GM12878 (cell line): ENCODE results near the gene WHRN. TPM values are rescaled to one million over a fixed set of nuclear protein-coding genes. Genes with fewer than 3 reads are reported as not detected.

Experiments used
- ATAC-seq: fragments of 200-7000 bp; cut with Tn5 transposase; 3 replicates; pipeline ENCODE4 v1.9.1; 2020; ENCODE audit warnings: mild to moderate bottlenecking, moderate library complexity
- BruUV-seq: library from RNA; stranded (reverse); fragments of 400-500 nt; replicated peaks from 2 replicates; lab custom pipeline; 2021; lab: Mats Ljungman, UMichigan
- CTCF ChIA-PET: fragments of 300-600 bp; sonication (Branson Sonifier 250); formaldehyde crosslinking; extraction: SDS; loops from one replicate; lab custom pipeline; 2021; ENCODE audit warnings: inconsistent platforms; lab: Yijun Ruan, JAX
- POLR2A ChIA-PET: fragments of 350-600 bp; formaldehyde crosslinking; extraction: SDS; loops from one replicate; lab custom pipeline; 2021; ENCODE audit warnings: inconsistent platforms; lab: Charles Lee
- RAD21 ChIA-PET: fragments of 300-600 bp; sonication (Branson Sonifier 250); formaldehyde crosslinking; loops from one replicate; lab custom pipeline; 2023; ENCODE audit warnings: antibody characterized with exemption; ENCODE audit not compliant: unreplicated experiment; lab: Charles Lee
- SMC1A ChIA-PET: fragments of 300-600 bp; sonication (Branson Sonifier 250); formaldehyde crosslinking; loops from one replicate; lab custom pipeline; 2023; ENCODE audit not compliant: unreplicated experiment, uncharacterized antibody; lab: Charles Lee
- DNase-seq: peaks from one replicate; pipeline ENCODE4 v3.0.0-alpha.2; 2011; ENCODE audit warnings: low read depth, low spot score
- FAIRE-seq: peaks from 3 replicates; lab custom pipeline; 2011; peaks lifted over from hg19 to GRCh38; lab: Jason Lieb, UNC
- H2AFZ ChIP-seq: 2 replicates; pipeline ENCODE4 v1.6.0; 2011; ENCODE audit warnings: low read depth, low read length, control low read depth; ENCODE audit not compliant: control insufficient read depth
- H3K27ac ChIP-seq: 2 replicates; pipeline ENCODE4 v1.5.1; 2011; ENCODE audit warnings: control low read depth; ENCODE audit not compliant: control insufficient read depth, insufficient read depth
- H3K27me3 ChIP-seq, 2 experiments: replicated peaks in 1 of 2; 2 replicates each; pipeline versions ENCODE4 v1.6.0 to v1.6.1; 2011; ENCODE audit warnings: low read length in 1 of 2; ENCODE audit not compliant: control insufficient read depth in 2 of 2, insufficient read depth in 2 of 2
- H3K36me3 ChIP-seq, 2 experiments: 2 replicates each; pipeline ENCODE4 v1.5.1; 2011; ENCODE audit warnings: low read length in 1 of 2; ENCODE audit not compliant: control insufficient read depth in 2 of 2, insufficient read depth in 2 of 2
- H3K4me1 ChIP-seq: 2 replicates; pipeline ENCODE4 v1.6.1; 2011; ENCODE audit warnings: mild to moderate bottlenecking, low read length, moderate library complexity, mixed read lengths; ENCODE audit not compliant: control insufficient read depth, insufficient read depth
- H3K4me2 ChIP-seq: 2 replicates; pipeline ENCODE4 v1.6.0; 2011; ENCODE audit warnings: control low read depth; ENCODE audit not compliant: control insufficient read depth, insufficient read depth
- H3K4me3 ChIP-seq: fragments of 200-600 bp; sonication (generic); 2 replicates; pipeline ENCODE4 v1.5.1; 2016
- H3K79me2 ChIP-seq: 2 replicates; pipeline ENCODE4 v1.6.0; 2011; ENCODE audit warnings: low read length; ENCODE audit not compliant: control insufficient read depth, insufficient read depth
- H3K9ac ChIP-seq: 2 replicates; pipeline ENCODE4 v1.8.0; 2011; ENCODE audit warnings: low read length, control low read depth, mixed read lengths; ENCODE audit not compliant: control insufficient read depth, insufficient read depth
- H3K9me3 ChIP-seq: replicated peaks from 3 replicates; pipeline ENCODE4 v1.5.1; 2011; ENCODE audit warnings: mild to moderate bottlenecking, low read length; ENCODE audit not compliant: control insufficient read depth, insufficient read depth
- H4K20me1 ChIP-seq: 2 replicates; pipeline ENCODE4 v1.6.0; 2011; ENCODE audit not compliant: control insufficient read depth, insufficient read depth
- ASH2L ChIP-seq: fragments of 300-600, 200-600 bp; sonication (generic); IDR thresholded peaks from 2 replicates; pipeline ENCODE4 v1.6.1; 2017; ENCODE audit warnings: low read depth, mild to moderate bottlenecking, borderline replicate concordance
- ATF7 ChIP-seq: fragments of 450-650 bp; IDR thresholded peaks from 2 replicates; pipeline ENCODE4 v1.6.1; 2016; ENCODE audit warnings: low read depth, mild to moderate bottlenecking
- BCL11A ChIP-seq: IDR thresholded peaks from 2 replicates; pipeline ENCODE4 v1.6.1; 2011; ENCODE audit warnings: low read depth, low read length
- CBX5 ChIP-seq: sonication (generic); IDR thresholded peaks from 2 replicates; pipeline ENCODE4 v1.6.1; 2016; ENCODE audit warnings: low read depth, moderate library complexity, mild to moderate bottlenecking, inconsistent platforms
- CHD1 ChIP-seq: IDR thresholded peaks from 2 replicates; pipeline ENCODE4 v1.6.1; 2012; ENCODE audit warnings: low read depth, low read length, improper control_type of control experiment
- FOS ChIP-seq: IDR thresholded peaks from 3 replicates; pipeline ENCODE4 v1.6.1; 2011; ENCODE audit warnings: borderline replicate concordance; ENCODE audit not compliant: insufficient read length; ENCODE audit errors: extremely low read depth
- FOXM1 ChIP-seq: IDR thresholded peaks from 2 replicates; pipeline ENCODE4 v1.6.1; 2012; ENCODE audit warnings: low read depth, mild to moderate bottlenecking, inconsistent platforms, low read length, moderate library complexity
- IRF4 ChIP-seq: IDR thresholded peaks from 2 replicates; pipeline ENCODE4 v1.6.1; 2011; ENCODE audit warnings: low read depth, low read length
- KLF5 ChIP-seq: fragments of 450-650 bp; IDR thresholded peaks from 2 replicates; pipeline ENCODE4 v1.6.1; 2014; ENCODE audit warnings: mild to moderate bottlenecking; ENCODE audit not compliant: partially characterized antibody
- MEF2A ChIP-seq: IDR thresholded peaks from 2 replicates; pipeline ENCODE4 v1.6.1; 2011; ENCODE audit warnings: low read depth, mild to moderate bottlenecking, low read length, moderate library complexity; ENCODE audit not compliant: insufficient read depth
- SKIL ChIP-seq: fragments of 450-650 bp; IDR thresholded peaks from 2 replicates; pipeline ENCODE4 v1.6.1; 2017; ENCODE audit warnings: mild to moderate bottlenecking, low read depth, inconsistent platforms; ENCODE audit not compliant: poor library complexity, severe bottlenecking
- SPI1 ChIP-seq: IDR thresholded peaks from 2 replicates; pipeline ENCODE4 v1.6.1; 2011; ENCODE audit warnings: low read depth, mild to moderate bottlenecking, low read length, moderate library complexity, borderline replicate concordance; ENCODE audit not compliant: insufficient read depth
- ZBTB4 ChIP-seq: fragments of 450-650 bp; formaldehyde crosslinking; IDR thresholded peaks from 2 replicates; pipeline ENCODE4 v1.4.0; 2022; ENCODE audit warnings: mild to moderate bottlenecking, moderate library complexity
- ZNF622 ChIP-seq: fragments of 450-650 bp; IDR thresholded peaks from 2 replicates; pipeline ENCODE4 v1.6.1; 2017; ENCODE audit warnings: mild to moderate bottlenecking, inconsistent platforms
- WGBS: methylation state at CpG from one replicate; pipeline ENCODE4 v1.1.6; 2016; ENCODE audit warnings: low lambda C conversion rate; ENCODE audit not compliant: insufficient replicate concordance, insufficient coverage; ENCODE audit errors: missing lambda C conversion rate; 5-methylcytosine and 5-hydroxymethylcytosine counted together
- in situ Hi-C: fragments of 300-500 bp; cut with MboI; formaldehyde crosslinking; loops from 9 replicates; pipeline ENCODE4 v1.14.3; 2018; ENCODE audit warnings: mixed read lengths
- intact Hi-C: fragments of 100-400 bp; cut with micrococcal nuclease; formaldehyde crosslinking; loops from one replicate; pipeline ENCODE4 v1.14.2; 2022; ENCODE audit not compliant: unreplicated experiment
- polyA plus RNA-seq, 11 experiments: library from polyadenylated mRNA; depleted of rRNA in 4 of 11; unstranded in 6 of 11; stranded (reverse) in 5 of 11; fragments of >200 nt; fragmentation: Nextera tagmentation in 4 of 11; fragmentation: Illumina TruSeq in 1 of 11; extraction: Ambion mirVana in 4 of 11; extraction: Trizol in 1 of 11; gene quantifications; 1 replicate in 1 of 11; 2 replicates in 10 of 11; pipeline versions ENCODE4 v1.2.1 to v1.2.3, GENCODE V29; 2011 to 2016; ENCODE audit warnings: inconsistent platforms in 2 of 11, missing spikeins in 2 of 11, low read depth in 1 of 11
- total RNA-seq, 4 experiments: library from RNA; depleted of rRNA in 3 of 4; stranded (reverse); fragments of >200 nt in 3 of 4; fragmentation: Illumina TruSeq in 1 of 4; extraction: Trizol in 1 of 4; gene quantifications; 2 replicates each; pipeline versions ENCODE4 v1.2.1 to v1.2.3, GENCODE V29; 2013 to 2021

Gene WHRN
- total and polyA plus RNA-seq, 10 of the 15 experiments (the other 5 are each of a cell fraction or from before 2014, with no cell fraction given) = 0.04 to 18.2 (median 0.68) TPM; not detected in 1

GRCh38 chr9:114524247-114524681 lies 19.0 kb upstream of the WHRN start:
- TF ChIP-seq IRF4 = no peak
- no peak for TF ChIP-seq SPI1
- TF ChIP-seq SKIL = no peak
- TF ChIP-seq FOXM1 = no peak
- no peak for TF ChIP-seq FOS
- H3K27me3 ChIP-seq = no peaks in the 10 kb centered on the region; a peak in 2 of 4 replicates
- FAIRE-seq (no peak), DNase-seq (no peak), ATAC-seq (no peak)
- SMC1A ChIA-PET = interaction anchor here (0.8 kb wide), 1 partner anchor 26 kb away, joined by 3 read pairs; no protein-coding TSS in a partner anchor
- no peaks in the 10 kb centered on the region for H4K20me1 ChIP-seq
- RAD21 ChIA-PET = no interaction called here
- H3K79me2 ChIP-seq = no peaks in the 10 kb centered on the region
- CTCF ChIA-PET = no interaction called here
- intact Hi-C loops (no loop called here), in situ Hi-C loops (no loop called here)
- no peak overlapping the region for H3K27ac ChIP-seq
- no peaks in the 10 kb centered on the region for H3K36me3 ChIP-seq
- no peaks in the 10 kb centered on the region for H3K9me3 ChIP-seq
- WGBS = 21% methylated on average over 7 of the region's 7 CpGs
- H3K9ac ChIP-seq = no peak overlapping the region
- H2AFZ ChIP-seq = no peak overlapping the region
- no peaks in the 10 kb centered on the region for H3K4me1 ChIP-seq
- H3K4me2 ChIP-seq = no peak overlapping the region
- no peak overlapping the region for H3K4me3 ChIP-seq
- POLR2A ChIA-PET = no interaction called here
- BruUV-seq = no TSS peak

- Histone ChIP-seq H3K9me3 (no peaks in the 10 kb centered on the region), H3K9ac (no peak overlapping the region), H4K20me1 (no peaks in the 10 kb centered on the region), H3K36me3 (no peaks in the 10 kb centered on the region), H3K27ac (no peak overlapping the region), H3K4me2 (no peak overlapping the region), H3K79me2 (no peaks in the 10 kb centered on the region), H3K4me3 (no peak overlapping the region), H2AFZ (no peak overlapping the region), H3K27me3 (no peaks in the 10 kb centered on the region; a peak in 2 of 4 replicates), H3K4me1 (peaks cover 7% of the 10 kb centered on the region)
- ChIA-PET POLR2A (interaction anchor here (0.6 kb wide), 1 partner anchor 137 kb away, joined by 3 read pairs; no protein-coding TSS in a partner anchor), RAD21 (no interaction called here), CTCF (no interaction called here), SMC1A (no interaction called here)
- intact Hi-C loops (no loop called here), in situ Hi-C loops (no loop called here)
- ATAC-seq (no peak), DNase-seq (no peak), FAIRE-seq (no peak)
- no TSS peak for BruUV-seq
- 37% methylated on average over 3 of the region's 3 CpGs for WGBS
- TF ChIP-seq ZNF622 (no peak), ZBTB4 (CRISPR knock-in tag) (no peak), BCL11A (no peak), ATF7 (no peak), KLF5 (no peak), CHD1 (no peak), CBX5 (no peak), MEF2A (no peak), ASH2L (no peak)
Measured at GRCh38 chr9:114522847-114523246, 17.6 kb upstream of the WHRN start.
